GM19023 (cell line): Measurements from ENCODE around the gene LGR5.

Source experiments
- ATAC-seq: cut with Tn5 transposase; IDR thresholded peaks from one replicate; pipeline ENCODE4 v1.9.1; 2021; ENCODE audit warnings: mild to moderate bottlenecking, moderate library complexity; ENCODE audit not compliant: unreplicated experiment

LGR5 gene

DNA sequence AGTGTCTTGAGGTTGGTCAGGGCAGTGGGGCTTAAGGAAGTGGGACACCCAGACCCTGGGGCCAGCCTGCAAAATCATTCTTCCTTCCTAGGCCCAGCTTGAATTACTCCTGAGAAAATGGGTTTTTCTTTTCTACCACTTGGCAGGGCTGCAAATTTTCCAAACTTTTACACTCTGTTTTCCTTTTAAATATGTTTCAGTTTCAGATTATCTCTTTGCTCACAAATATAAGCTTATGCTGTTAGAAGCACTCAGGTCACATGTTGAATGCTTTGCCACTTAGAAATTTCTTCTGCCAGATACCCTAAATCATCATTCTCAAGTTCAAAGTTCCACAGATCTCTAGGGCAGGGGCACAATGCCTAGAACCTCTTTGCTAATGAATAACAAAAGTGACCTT is 2.9 kb upstream of the LGR5 start:
- ATAC-seq = no peak

GRCh38 chr12:71438670-71439361 is 782 bp upstream of the LGR5 start:
- ATAC-seq = no peak

- no peak for ATAC-seq
These were observed 311 bp upstream of the LGR5 start for GRCh38 chr12:71439362-71439612.

GRCh38 chr12:71440345-71440762 is 756 bp downstream of the LGR5 start:
- ATAC-seq = no peak

GRCh38 chr12:71440763-71441748 is 1.5 kb downstream of the LGR5 start:
- no peak for ATAC-seq

DNA sequence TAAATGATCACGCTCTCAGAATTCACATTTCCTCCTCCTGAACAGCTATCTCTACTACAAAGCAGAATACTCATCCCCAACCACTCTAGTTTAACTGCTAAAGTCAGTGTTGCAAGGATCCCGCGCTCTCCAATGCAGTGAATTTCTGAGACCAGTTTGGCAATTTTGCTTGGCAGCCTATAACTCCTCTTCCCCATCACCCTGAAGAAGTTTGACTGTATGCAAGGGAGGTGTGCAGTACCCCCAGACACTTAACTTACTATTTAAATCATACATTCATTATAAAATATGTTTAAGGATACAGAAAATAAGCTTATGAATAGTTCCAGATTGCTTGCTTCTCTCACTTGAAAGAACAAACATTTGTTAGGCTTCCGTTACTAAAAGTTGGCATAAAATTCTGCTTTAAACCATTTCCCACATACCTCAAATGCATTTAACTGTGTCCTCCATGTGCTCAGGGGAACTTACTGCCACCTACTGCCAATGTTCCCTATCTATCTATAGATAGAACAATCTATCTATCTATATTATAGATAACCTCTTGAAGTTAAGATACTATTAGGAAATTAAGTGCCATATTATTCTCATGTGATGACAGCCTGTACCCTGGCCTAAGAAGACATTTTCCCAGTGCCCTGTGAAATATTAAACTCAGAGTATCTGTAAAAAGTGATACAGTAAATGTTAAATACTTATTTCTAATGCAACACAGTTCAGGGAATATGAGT is 2.4 kb downstream of the LGR5 start:
- no peak for ATAC-seq

DNA sequence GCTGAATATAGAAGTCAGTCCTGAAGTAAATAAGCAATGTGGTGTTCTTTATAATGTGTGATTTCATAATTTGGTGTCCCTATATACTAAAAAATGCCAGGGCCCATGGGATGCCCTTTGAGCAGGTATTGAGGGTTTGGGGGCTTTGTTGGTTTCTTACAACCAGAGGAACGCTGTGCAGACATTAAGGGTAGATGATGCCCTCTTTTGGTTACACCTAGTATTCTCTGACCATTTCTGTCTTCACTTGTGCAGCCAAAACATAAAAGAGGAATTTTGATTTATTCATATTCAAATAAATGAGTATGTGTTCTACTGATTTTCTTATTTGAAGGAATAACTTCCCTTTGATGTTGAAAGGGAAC is 3.0 kb downstream of the LGR5 start:
- no peak for ATAC-seq

DNA sequence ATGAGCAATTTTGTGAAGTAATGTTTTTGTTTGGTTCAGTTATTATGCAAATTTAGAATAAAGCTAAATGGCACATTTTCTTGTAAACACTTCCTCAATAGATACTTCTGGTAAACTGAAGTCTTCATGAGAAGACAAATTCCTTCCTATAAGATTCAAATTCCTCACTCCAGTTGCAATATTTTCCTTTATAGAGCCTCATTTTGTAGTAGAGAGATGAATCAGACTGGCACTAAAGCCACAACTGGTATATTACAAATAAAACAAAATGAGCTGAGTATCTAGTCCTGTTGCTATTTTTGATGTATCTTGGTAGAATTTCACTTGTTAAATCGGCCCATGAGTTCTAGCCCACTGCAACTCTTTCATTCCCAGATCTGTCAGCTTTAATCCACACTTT is 5.5 kb downstream of the LGR5 start:
- no peak for ATAC-seq

DNA sequence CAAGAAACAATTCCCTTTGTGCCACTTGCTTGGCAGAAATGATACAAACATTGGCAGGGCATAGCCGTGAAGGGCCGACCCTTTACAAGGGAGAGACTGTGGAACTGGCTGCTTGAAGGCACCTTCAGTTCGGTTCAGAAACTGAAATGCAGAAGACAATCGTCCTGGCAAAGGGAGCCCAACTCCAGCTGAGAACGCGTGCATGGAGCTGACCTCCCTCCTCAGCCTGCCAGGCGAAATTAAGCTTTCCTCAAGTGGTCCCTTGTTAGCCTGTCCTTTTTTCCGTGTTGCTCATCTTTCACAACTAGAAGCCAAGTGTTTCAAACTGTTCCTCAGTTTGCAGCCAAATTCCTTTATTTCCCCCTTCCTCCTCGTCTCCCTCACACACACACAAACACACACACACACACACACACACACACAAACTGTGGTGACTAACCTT is 8.1 kb downstream of the LGR5 start:
- no peak for ATAC-seq

- ATAC-seq = no peak
These were observed 8.6 kb downstream of the LGR5 start for GRCh38 chr12:71448150-71448581.

- no peak for ATAC-seq
These were observed 9.9 kb downstream of the LGR5 start for GRCh38 chr12:71449373-71450070.

DNA sequence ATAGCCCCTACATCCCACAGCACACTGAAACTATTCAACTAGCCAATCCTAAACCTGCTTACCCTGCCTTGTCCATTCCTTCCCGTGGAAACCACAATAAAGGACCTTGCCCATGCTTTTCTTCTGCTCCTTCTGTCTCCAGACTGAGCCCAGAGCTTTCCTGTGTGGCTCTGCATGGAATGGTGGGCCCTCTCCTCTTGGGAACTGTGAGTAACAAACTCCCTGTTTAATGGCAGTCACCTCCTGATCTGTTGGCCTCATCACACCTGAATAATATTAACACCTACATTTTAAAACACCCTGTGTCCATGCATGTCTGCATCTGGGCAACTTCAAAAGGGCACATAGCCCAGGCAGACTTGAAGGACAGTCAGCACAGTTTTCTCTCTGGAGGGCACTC is 12.4 kb downstream of the LGR5 start:
- ATAC-seq = no peak

DNA sequence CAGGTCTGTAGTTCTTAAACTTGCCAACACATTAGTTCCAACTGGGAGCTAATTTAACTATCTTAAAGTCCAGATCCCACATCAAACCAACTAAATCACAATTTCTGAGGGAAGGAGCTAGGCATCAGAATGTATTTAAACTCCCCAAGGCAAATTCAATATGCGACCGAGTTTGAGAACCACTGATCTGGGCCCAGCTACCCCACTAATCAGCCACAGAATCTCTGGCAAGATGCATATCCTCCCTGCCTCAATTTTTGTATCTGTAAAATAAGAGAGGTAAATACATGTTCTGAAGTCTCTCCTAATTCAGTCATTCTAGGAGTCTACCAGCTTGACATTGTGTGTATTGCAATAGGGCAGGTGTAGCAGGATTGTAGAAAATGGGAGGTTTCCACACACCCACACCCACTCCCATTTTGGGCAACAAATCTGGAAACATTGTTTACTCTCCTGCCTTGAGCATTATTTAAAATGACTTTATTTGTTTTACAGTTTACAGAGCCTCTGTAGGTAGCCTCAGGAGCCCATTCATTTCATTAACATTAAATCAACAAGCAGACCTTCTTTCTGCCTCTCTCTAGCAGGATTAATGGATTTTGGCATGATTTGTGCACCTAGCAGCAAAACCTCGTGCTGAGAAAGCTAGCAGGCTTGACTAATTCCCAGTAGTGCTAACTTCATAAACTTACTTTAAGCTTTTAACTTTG is 15.6 kb downstream of the LGR5 start:
- ATAC-seq = no peak

GRCh38 chr12:71456316-71456715 is 16.7 kb downstream of the LGR5 start:
- no peak for ATAC-seq

- no peak for ATAC-seq
These were observed 17.4 kb downstream of the LGR5 start for GRCh38 chr12:71456990-71457389.

GRCh38 chr12:71460318-71460717 is 20.7 kb downstream of the LGR5 start:
- no peak for ATAC-seq

GRCh38 chr12:71460850-71461609 is 21.4 kb downstream of the LGR5 start:
- no peak for ATAC-seq

DNA sequence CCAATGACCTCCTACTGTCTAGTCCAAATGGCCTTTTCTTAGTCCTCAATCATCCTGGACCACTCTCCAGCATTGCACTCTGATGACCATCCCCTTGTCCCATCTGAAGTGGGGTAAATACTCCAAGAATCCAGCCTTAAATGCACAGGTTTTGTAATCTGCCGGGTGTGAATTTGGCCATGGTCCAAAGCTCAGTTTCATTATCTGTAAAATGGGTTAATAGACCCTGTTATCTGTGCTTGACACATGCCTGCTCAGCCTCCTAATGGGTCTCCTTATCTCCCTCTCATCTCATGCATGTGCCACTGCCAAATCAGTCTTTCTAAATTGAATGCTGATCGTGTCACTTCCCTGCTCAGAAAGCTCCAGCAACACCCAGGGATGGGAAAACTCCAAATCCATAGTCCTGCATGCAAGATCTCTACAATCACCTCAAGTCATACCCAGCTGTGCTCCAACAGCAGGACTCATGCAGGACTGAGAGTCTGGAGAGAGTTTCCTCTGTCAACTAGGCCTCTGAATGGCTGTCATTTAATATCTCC is 22.3 kb downstream of the LGR5 start:
- no peak for ATAC-seq

DNA sequence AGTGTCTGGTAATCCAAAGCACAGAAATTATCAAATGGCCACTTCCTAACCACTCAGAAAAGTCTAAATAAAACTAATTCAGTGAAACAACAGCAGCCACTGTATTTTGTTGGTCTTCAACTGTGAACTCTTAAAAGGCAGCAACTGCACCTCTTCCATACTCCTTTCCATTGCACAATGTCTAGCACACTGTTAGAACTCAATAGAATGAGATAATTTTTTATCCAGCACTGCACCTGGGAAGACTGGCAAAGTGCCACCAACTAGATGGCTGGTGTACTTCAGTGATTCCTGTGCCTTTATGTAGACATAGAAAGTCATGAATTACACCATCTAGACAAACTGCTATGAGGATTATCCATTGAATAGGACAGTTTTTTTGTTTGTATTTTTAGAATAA is 26.2 kb downstream of the LGR5 start:
- no peak for ATAC-seq
